Measurements from ENCODE around the gene BTBD18.

BTBD18 gene

GRCh38 chr11:57713835-57714234 lies 37.8 kb downstream of the BTBD18 start:
- Histone ChIP-seq H2BK12ac (ENCODE audit: low read length in 2 of 2) (no peak overlapping the region), H2AK5ac (ENCODE audit: low read length, severe bottlenecking) (no peak overlapping the region), H3K14ac (ENCODE audit: low read length in 2 of 2) (no peak overlapping the region), H4K8ac (ENCODE audit: low read length) (no peak overlapping the region), H3K18ac (ENCODE audit: low read depth in 1 of 2, low read length in 2 of 2) (no peak overlapping the region), H3K4me3 (ENCODE audit: insufficient read depth in 1 of 2, low read depth in 1 of 2, low read length in 2 of 2) (peak overlapping the region in 1 of 2 experiments; percentile 90), H3K4me1 (ENCODE audit: control insufficient read depth, insufficient read depth, low read depth, low read length) (peaks cover 10% of the 10 kb centered on the region), H3K36me3 (ENCODE audit: control insufficient read depth in 1 of 2, insufficient read depth in 2 of 2, low read depth in 1 of 2, low read length in 2 of 2) (peaks cover 4 to 9% of the 10 kb centered on the region in 2 experiments), H3K4ac (ENCODE audit: low read depth in 1 of 2, low read length in 2 of 2) (no peak overlapping the region), H3K79me1 (replicated peaks; ENCODE audit: low read length, poor library complexity, severe bottlenecking) (peaks cover 14% of the 10 kb centered on the region), H2BK15ac (ENCODE audit: low read depth, poor library complexity, severe bottlenecking) (no peak overlapping the region), H2BK120ac (ENCODE audit: low read depth, low read length) (no peak overlapping the region), H3K9me3 (ENCODE audit: control insufficient read depth, low read length) (no peaks in the 10 kb centered on the region), H4K91ac (ENCODE audit: low read length) (no peak overlapping the region), H2BK5ac (ENCODE audit: low read depth, low read length, poor library complexity, severe bottlenecking) (no peak overlapping the region), H3K27me3 (ENCODE audit: control insufficient read depth in 1 of 2, insufficient read depth in 1 of 2, low read length in 2 of 2) (no peaks in the 10 kb centered on the region), H2AFZ (ENCODE audit: low read depth, low read length) (no peak overlapping the region), H3K9ac (ENCODE audit: low read length) (peak overlapping the region; percentile 95), H3K23ac (ENCODE audit: low read length in 2 of 2) (no peak overlapping the region), H3K27ac (ENCODE audit: low read length, poor library complexity, severe bottlenecking) (no peak overlapping the region), H3K4me2 (ENCODE audit: low read length, poor library complexity, severe bottlenecking) (peak overlapping the region; percentile 94)
- WGBS: 100% methylated on average over 2 of the region's 2 CpGs
- no peak for DNase-seq

DNA sequence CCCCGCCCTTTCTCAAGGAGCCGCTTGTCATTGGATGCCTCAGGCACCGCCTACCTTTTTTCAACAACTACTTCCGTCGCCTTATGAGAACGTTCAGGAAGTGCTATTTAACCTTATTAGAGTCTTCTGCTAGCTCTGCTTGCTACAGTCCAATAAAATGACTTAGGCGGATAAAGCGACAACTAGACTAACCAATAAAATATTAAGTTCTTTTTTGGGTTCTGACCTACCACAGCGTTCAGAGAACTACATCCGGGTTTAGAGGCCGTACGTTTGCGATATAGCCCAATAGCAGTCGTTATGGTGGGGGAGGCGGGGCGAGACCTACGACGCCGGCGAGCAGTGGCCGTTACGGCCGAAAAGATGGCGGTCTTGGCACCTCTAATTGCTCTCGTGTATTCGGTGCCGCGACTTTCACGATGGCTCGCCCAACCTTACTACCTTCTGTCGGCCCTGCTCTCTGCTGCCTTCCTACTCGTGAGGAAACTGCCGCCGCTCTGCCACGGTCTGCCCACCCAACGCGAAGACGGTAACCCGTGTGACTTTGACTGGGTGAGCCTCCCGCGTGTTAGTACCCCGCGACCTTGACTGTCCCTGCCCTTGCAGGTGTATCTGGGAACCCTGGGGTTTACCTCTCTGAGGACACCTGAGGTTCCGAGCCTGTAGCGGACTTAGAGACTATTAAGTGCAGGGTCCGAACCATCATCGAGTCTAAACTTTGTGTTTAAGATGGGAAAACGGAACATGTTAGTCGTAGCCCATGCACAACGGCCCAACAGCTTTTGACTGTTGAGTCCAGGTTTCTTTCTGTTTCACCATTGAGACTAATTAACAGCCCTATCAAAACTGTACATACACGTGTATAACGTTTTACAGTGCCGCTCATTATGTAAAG lies 39.1 kb downstream of the BTBD18 start, which contains the start of gene TMX2:
Gene TMX2 (plus strand): TSS at position 338 of the 895 bp plus-strand sequence. CDS start 26 bp downstream, at position 364.
- DNase-seq: peak; percentile 100
- no peaks in the 10 kb centered on the region for H3K9me3 ChIP-seq (ENCODE audit: control insufficient read depth, low read length)
- peak within 1 kb of the TSS; percentile 94 for H3K4me2 ChIP-seq (ENCODE audit: low read length, poor library complexity, severe bottlenecking)
- H3K4me1 ChIP-seq (ENCODE audit: control insufficient read depth, insufficient read depth, low read depth, low read length): peaks cover 10% of the 10 kb centered on the region
- peak within 1 kb of the TSS; percentile 98 for H4K8ac ChIP-seq (ENCODE audit: low read length)
- WGBS: under 1% methylated on average over 53 of the region's 53 CpGs
- H3K36me3 ChIP-seq (ENCODE audit: control insufficient read depth in 1 of 2, insufficient read depth in 2 of 2, low read depth in 1 of 2, low read length in 2 of 2): peaks cover 2 to 10% of the 10 kb centered on the region in 2 experiments
- peak within 1 kb of the TSS; percentile 88 for H2BK15ac ChIP-seq (ENCODE audit: low read depth, poor library complexity, severe bottlenecking)
- peak within 1 kb of the TSS; percentile 46 for H2BK5ac ChIP-seq (ENCODE audit: low read depth, low read length, poor library complexity, severe bottlenecking)
- peak within 1 kb of the TSS; percentile 82 for H2BK120ac ChIP-seq (ENCODE audit: low read depth, low read length)
- peak within 1 kb of the TSS; percentile 38 for H3K27ac ChIP-seq (ENCODE audit: low read length, poor library complexity, severe bottlenecking)
- H3K14ac ChIP-seq (ENCODE audit: low read length in 2 of 2): no peak within 1 kb of the TSS
- peak within 1 kb of the TSS; percentile 78 to 92 for H3K18ac ChIP-seq (ENCODE audit: low read depth in 1 of 2, low read length in 2 of 2)
- H3K4ac ChIP-seq (ENCODE audit: low read depth in 1 of 2, low read length in 2 of 2): peak within 1 kb of the TSS; percentile 75 to 83
- no peak within 1 kb of the TSS for H2AK5ac ChIP-seq (ENCODE audit: low read length, severe bottlenecking)
- H2BK12ac ChIP-seq (ENCODE audit: low read length in 2 of 2): peak within 1 kb of the TSS in 1 of 2 experiments; percentile 55
- H2AFZ ChIP-seq (ENCODE audit: low read depth, low read length): peak within 1 kb of the TSS; percentile 66
- peak within 1 kb of the TSS in 1 of 2 experiments; percentile 46 for H3K23ac ChIP-seq (ENCODE audit: low read length in 2 of 2)
- no peaks in the 10 kb centered on the region for H3K27me3 ChIP-seq (ENCODE audit: control insufficient read depth in 1 of 2, insufficient read depth in 1 of 2, low read length in 2 of 2)
- peaks cover 17% of the 10 kb centered on the region for H3K79me1 ChIP-seq (replicated peaks; ENCODE audit: low read length, poor library complexity, severe bottlenecking)
- H3K9ac ChIP-seq (ENCODE audit: low read length): peak within 1 kb of the TSS; percentile 95
- H4K91ac ChIP-seq (ENCODE audit: low read length): peak within 1 kb of the TSS; percentile 67
- H3K4me3 ChIP-seq (ENCODE audit: insufficient read depth in 1 of 2, low read depth in 1 of 2, low read length in 2 of 2): peak within 1 kb of the TSS; percentile 90 to 92

GRCh38 chr11:57711414-57712255 lies 40.0 kb downstream of the BTBD18 start, which contains the start of gene MED19:
MED19 (minus strand) TSS chr11:57712215; CDS start chr11:57712179, 36 bp downstream.
- Histone ChIP-seq H3K27me3 (ENCODE audit: control insufficient read depth in 1 of 2, insufficient read depth in 1 of 2, low read length in 2 of 2) (no peaks in the 10 kb centered on the region), H3K79me1 (replicated peaks; ENCODE audit: low read length, poor library complexity, severe bottlenecking) (peaks cover 18% of the 10 kb centered on the region), H3K4me2 (ENCODE audit: low read length, poor library complexity, severe bottlenecking) (peak within 1 kb of the TSS; percentile 94), H3K23ac (ENCODE audit: low read length in 2 of 2) (peak within 1 kb of the TSS in 1 of 2 experiments; percentile 46), H2AFZ (ENCODE audit: low read depth, low read length) (peak within 1 kb of the TSS; percentile 66), H2BK5ac (ENCODE audit: low read depth, low read length, poor library complexity, severe bottlenecking) (peak within 1 kb of the TSS; percentile 46), H2AK5ac (ENCODE audit: low read length, severe bottlenecking) (peak within 1 kb of the TSS; percentile 27), H4K91ac (ENCODE audit: low read length) (peak within 1 kb of the TSS; percentile 67), H4K8ac (ENCODE audit: low read length) (peak within 1 kb of the TSS; percentile 98), H2BK15ac (ENCODE audit: low read depth, poor library complexity, severe bottlenecking) (peak within 1 kb of the TSS; percentile 88), H3K4me1 (ENCODE audit: control insufficient read depth, insufficient read depth, low read depth, low read length) (peaks cover 10% of the 10 kb centered on the region), H3K4me3 (ENCODE audit: insufficient read depth in 1 of 2, low read depth in 1 of 2, low read length in 2 of 2) (peak within 1 kb of the TSS; percentile 90 to 92), H3K27ac (ENCODE audit: low read length, poor library complexity, severe bottlenecking) (peak within 1 kb of the TSS; percentile 38), H3K14ac (ENCODE audit: low read length in 2 of 2) (no peak within 1 kb of the TSS), H3K9ac (ENCODE audit: low read length) (peak within 1 kb of the TSS; percentile 95), H3K18ac (ENCODE audit: low read depth in 1 of 2, low read length in 2 of 2) (peak within 1 kb of the TSS; percentile 78 to 92), H3K36me3 (ENCODE audit: control insufficient read depth in 1 of 2, insufficient read depth in 2 of 2, low read depth in 1 of 2, low read length in 2 of 2) (peaks cover 2 to 12% of the 10 kb centered on the region in 2 experiments), H3K4ac (ENCODE audit: low read depth in 1 of 2, low read length in 2 of 2) (peak within 1 kb of the TSS; percentile 75 to 83), H2BK120ac (ENCODE audit: low read depth, low read length) (peak within 1 kb of the TSS; percentile 82), H2BK12ac (ENCODE audit: low read length in 2 of 2) (peak within 1 kb of the TSS in 1 of 2 experiments; percentile 55), H3K9me3 (ENCODE audit: control insufficient read depth, low read length) (no peaks in the 10 kb centered on the region)
- 16% methylated on average over 45 of the region's 51 CpGs for WGBS
- peak; percentile 84 for DNase-seq
